Esophagus (tissue), 2 donors: ENCODE data around the gene SGCD. TPM values are rescaled to one million over a fixed set of nuclear protein-coding genes. Genes with fewer than 3 reads are reported as not detected.

Experiments
- H3K27ac ChIP-seq, 2 donors: one replicate each; pipeline ENCODE4 v1.5.1; 2013; ENCODE audit warnings: low read depth in 2 of 2, mild to moderate bottlenecking in 2 of 2, inconsistent platforms in 1 of 2, low read length in 1 of 2, moderate library complexity in 1 of 2
- H3K27me3 ChIP-seq, 2 donors: one replicate each; pipeline ENCODE4 v1.6.1; 2013; ENCODE audit warnings: low read length in 2 of 2, control low read depth in 1 of 2, mild to moderate bottlenecking in 1 of 2; ENCODE audit not compliant: insufficient read depth in 2 of 2, control insufficient read depth in 1 of 2
- H3K36me3 ChIP-seq, 2 donors: one replicate each; pipeline ENCODE4 v1.6.1; 2013; ENCODE audit warnings: low read length in 1 of 2; ENCODE audit not compliant: control insufficient read depth in 2 of 2, insufficient read depth in 2 of 2
- H3K4me1 ChIP-seq, 2 donors: one replicate each; pipeline ENCODE4 v1.6.1; 2013; ENCODE audit warnings: low read length in 1 of 2; ENCODE audit not compliant: control insufficient read depth in 2 of 2, insufficient read depth in 2 of 2
- H3K4me3 ChIP-seq, 2 donors: one replicate each; pipeline ENCODE4 v1.5.1; 2013; ENCODE audit warnings: low read length in 2 of 2, mild to moderate bottlenecking in 2 of 2, low read depth in 1 of 2, moderate library complexity in 1 of 2
- H3K9me3 ChIP-seq, 2 donors: one replicate each; pipeline ENCODE4 v1.6.1; 2013; ENCODE audit warnings: mild to moderate bottlenecking in 2 of 2, low read depth in 1 of 2, low read length in 1 of 2, moderate library complexity in 1 of 2; ENCODE audit not compliant: control insufficient read depth in 2 of 2, insufficient read depth in 1 of 2
- WGBS, 2 donors: extraction: QIAGEN DNeasy Blood & Tissue Kit; methylation state at CpG; one replicate each; pipeline ENCODE4 v1.1.7; 2013; 5-methylcytosine and 5-hydroxymethylcytosine counted together
- polyA plus RNA-seq, 2 donors: library from polyadenylated mRNA; stranded (reverse); fragments of 200-250 nt; gene quantifications; one replicate each; pipeline ENCODE4 v1.2.3, GENCODE V29; 2013
- donor health status: healthy with polysubstance abuse.
- donor health status: Bipolar disorder and iron deficiency.

Gene SGCD
- polyA plus RNA-seq, 2 donors, result 0.35 to 0.84 TPM

DNA sequence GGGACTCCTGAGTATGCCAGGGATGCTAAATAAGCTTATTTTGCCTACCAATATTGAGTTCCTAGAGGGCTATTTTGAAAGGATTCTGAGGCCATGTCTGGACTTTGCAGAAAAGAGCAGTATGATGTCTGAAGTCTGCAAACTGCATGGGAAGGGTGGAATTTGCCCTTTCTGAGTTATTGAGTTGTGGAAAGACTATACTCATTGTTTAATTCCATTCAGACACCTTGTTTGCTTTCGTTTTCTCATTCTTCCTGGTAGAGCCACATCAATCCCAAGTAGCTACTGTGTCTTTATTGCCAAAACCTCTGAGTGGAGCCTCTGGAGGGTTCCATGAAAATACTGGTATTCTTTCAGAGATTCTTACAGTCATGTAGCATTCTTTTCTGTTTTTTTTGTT is 472.2 kb downstream of the SGCD start:
- H3K36me3 ChIP-seq, result no peaks in the 10 kb centered on the region
- 43 to 47% methylated on average over 1 of the region's 1 CpG for WGBS, 2 donors
- H3K27ac ChIP-seq, result no peak overlapping the region
- H3K9me3 ChIP-seq, result no peaks in the 10 kb centered on the region
- no peaks in the 10 kb centered on the region for H3K27me3 ChIP-seq
- no peaks in the 10 kb centered on the region for H3K4me1 ChIP-seq
- H3K4me3 ChIP-seq, result no peak overlapping the region

DNA sequence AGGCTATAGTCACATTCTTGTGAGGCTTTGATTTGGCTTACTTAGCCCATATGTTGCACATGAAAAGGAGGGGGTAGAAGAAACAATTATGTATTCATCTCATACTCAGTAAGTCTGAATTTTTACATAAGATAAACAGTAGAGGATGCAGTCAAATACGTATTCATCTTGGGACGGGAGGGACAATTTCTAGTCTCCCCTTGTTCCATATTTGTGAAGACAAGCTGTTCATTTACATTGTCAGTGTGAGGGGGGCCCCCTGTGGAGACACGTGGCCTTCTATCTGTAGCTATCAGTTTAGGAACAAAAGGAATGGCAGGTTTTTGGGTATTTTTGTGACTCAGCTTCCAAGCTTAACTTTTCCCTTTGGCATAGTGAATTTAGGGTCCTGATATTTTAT is 474.0 kb downstream of the SGCD start:
- Histone ChIP-seq H3K4me1 (no peaks in the 10 kb centered on the region), H3K27ac (no peak overlapping the region), H3K36me3 (no peaks in the 10 kb centered on the region), H3K9me3 (no peaks in the 10 kb centered on the region), H3K27me3 (no peaks in the 10 kb centered on the region), H3K4me3 (no peak overlapping the region)
- WGBS, 2 donors, result 50 to 53% methylated on average over 3 of the region's 3 CpGs

- Histone ChIP-seq H3K4me1 (no peaks in the 10 kb centered on the region), H3K4me3 (no peak overlapping the region), H3K9me3 (no peaks in the 10 kb centered on the region), H3K27me3 (no peaks in the 10 kb centered on the region), H3K36me3 (no peaks in the 10 kb centered on the region), H3K27ac (no peak overlapping the region)
- 73 to 79% methylated on average over 5 of the region's 5 CpGs for WGBS, 2 donors
These were observed 475.5 kb downstream of the SGCD start for GRCh38 chr5:156802501-156802900.

DNA sequence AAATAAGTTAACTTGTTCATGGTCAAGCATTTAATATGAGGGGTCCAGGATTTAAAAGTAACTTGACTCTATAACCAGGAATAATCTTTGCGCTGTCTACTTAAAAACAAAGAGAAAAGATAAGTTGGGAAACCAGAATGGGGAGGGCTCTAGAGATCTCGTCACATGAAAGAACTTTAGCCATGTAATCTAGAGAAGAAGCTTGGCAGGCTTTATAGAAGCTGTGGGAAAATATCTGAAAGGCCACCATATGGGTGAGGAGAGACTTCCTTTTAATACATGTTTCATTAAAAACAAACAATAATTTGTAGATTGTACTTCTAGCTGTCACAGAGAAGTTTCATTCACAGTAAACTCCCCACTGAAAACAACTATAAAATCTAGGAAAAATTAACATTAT is 476.4 kb downstream of the SGCD start:
- H3K36me3 ChIP-seq, result no peaks in the 10 kb centered on the region
- WGBS, 2 donors, result 51 to 54% methylated on average over 2 of the region's 2 CpGs
- no peak overlapping the region for H3K27ac ChIP-seq
- no peaks in the 10 kb centered on the region for H3K27me3 ChIP-seq
- H3K9me3 ChIP-seq, result no peaks in the 10 kb centered on the region
- H3K4me1 ChIP-seq, result no peaks in the 10 kb centered on the region
- no peak overlapping the region for H3K4me3 ChIP-seq

- Histone ChIP-seq H3K4me3 (no peak overlapping the region), H3K36me3 (no peaks in the 10 kb centered on the region), H3K27me3 (no peaks in the 10 kb centered on the region), H3K4me1 (no peaks in the 10 kb centered on the region), H3K9me3 (no peaks in the 10 kb centered on the region), H3K27ac (no peak overlapping the region)
- 92 to 94% methylated on average over 1 of the region's 1 CpG for WGBS, 2 donors
These were observed 486.0 kb downstream of the SGCD start for GRCh38 chr5:156812959-156813358.

DNA sequence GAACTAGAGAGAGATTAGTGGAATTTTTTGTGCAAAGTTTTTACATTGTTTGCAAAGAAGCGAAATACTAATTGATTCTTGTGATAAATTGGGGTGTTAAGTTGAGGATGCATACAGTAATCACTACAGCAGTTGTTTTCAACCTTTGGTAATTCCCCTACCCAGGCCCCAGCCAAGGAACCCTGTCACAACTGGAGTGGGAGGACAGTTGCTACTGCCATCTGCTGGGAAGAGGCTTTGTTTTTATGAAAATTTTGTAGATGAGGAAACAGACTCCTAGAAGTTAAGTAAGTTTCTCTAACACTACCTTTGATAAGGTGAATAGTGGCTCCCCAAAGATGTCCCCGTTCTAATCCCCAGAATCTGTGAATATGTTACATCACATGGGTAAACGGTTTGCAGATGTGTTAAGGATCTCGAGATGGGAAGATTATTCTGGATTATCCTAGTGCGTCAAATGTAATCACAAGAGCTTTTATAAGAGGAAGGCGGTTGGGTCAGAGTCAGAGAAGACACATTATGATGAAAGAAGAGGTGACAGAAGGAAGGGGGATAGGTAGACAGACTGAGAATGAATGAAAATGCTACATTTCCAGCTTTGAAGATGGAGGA is 489.1 kb downstream of the SGCD start:
- Histone ChIP-seq H3K27me3 (no peaks in the 10 kb centered on the region), H3K9me3 (no peaks in the 10 kb centered on the region), H3K27ac (no peak overlapping the region), H3K4me3 (no peak overlapping the region), H3K36me3 (no peaks in the 10 kb centered on the region), H3K4me1 (no peaks in the 10 kb centered on the region)
- WGBS, 2 donors, result 69 to 75% methylated on average over 6 of the region's 6 CpGs
